IMR-90 (cell line): ENCODE data around the gene PPP1R3F. TPM values are rescaled to one million over a fixed set of nuclear protein-coding genes. Genes with fewer than 3 reads are reported as not detected.

Experiments
- ATAC-seq: fragments of 200-7000 bp; cut with Tn5 transposase; 2 replicates; pipeline ENCODE4 v1.9.1; 2020; ENCODE audit warnings: low read depth, mild to moderate bottlenecking, moderate library complexity
- BruUV-seq: library from RNA; stranded (reverse); fragments of 400-500 nt; replicated peaks from 2 replicates; lab custom pipeline; 2021; lab: Mats Ljungman, UMichigan
- CTCF ChIA-PET: fragments of 300-600 bp; formaldehyde crosslinking; extraction: SDS; loops from one replicate; lab custom pipeline; 2021; ENCODE audit warnings: antibody characterized with exemption; lab: Yijun Ruan, JAX
- POLR2A ChIA-PET: fragments of 300-600 bp; sonication (Branson Sonifier 250); formaldehyde crosslinking; loops from one replicate; lab custom pipeline; 2022; ENCODE audit warnings: antibody characterized with exemption; ENCODE audit not compliant: unreplicated experiment; lab: Charles Lee
- DNase-seq: peaks from one replicate; pipeline ENCODE4 v3.0.0; 2013
- H2AFZ ChIP-seq: replicated peaks from 2 replicates; pipeline ENCODE3; 2013; ENCODE audit warnings: low read length, mild to moderate bottlenecking; ENCODE audit not compliant: poor library complexity
- H2AK5ac ChIP-seq: 2 replicates; pipeline ENCODE4 v1.6.1; 2013; ENCODE audit warnings: low read depth, low read length, inconsistent platforms
- H2AK9ac ChIP-seq: replicated peaks from 2 replicates; pipeline ENCODE3; 2013; ENCODE audit warnings: mild to moderate bottlenecking, low read depth, low read length, moderate library complexity; ENCODE audit not compliant: poor library complexity
- H2BK120ac ChIP-seq: 2 replicates; pipeline ENCODE4 v1.6.1; 2013; ENCODE audit warnings: low read depth, low read length, inconsistent platforms
- H2BK15ac ChIP-seq: 3 replicates; pipeline ENCODE4 v1.6.1; 2013; ENCODE audit warnings: low read depth, low read length, inconsistent platforms
- H2BK20ac ChIP-seq: 2 replicates; pipeline ENCODE4 v1.6.1; 2013; ENCODE audit warnings: low read depth, mild to moderate bottlenecking, inconsistent platforms, low read length, moderate library complexity
- H2BK5ac ChIP-seq: 2 replicates; pipeline ENCODE4 v1.6.1; 2013; ENCODE audit warnings: mild to moderate bottlenecking, low read depth, low read length, inconsistent platforms; ENCODE audit not compliant: poor library complexity, severe bottlenecking
- H3K14ac ChIP-seq: replicated peaks from 2 replicates; pipeline ENCODE4 v1.6.1; 2013; ENCODE audit warnings: low read depth, low read length, inconsistent platforms
- H3K18ac ChIP-seq: 2 replicates; pipeline ENCODE4 v1.6.1; 2013; ENCODE audit warnings: low read depth, low read length, control low read depth
- H3K23ac ChIP-seq: 2 replicates; pipeline ENCODE4 v1.6.1; 2013; ENCODE audit warnings: low read depth, low read length, inconsistent platforms
- H3K27ac ChIP-seq: 2 replicates; pipeline ENCODE4 v1.5.1; 2013; ENCODE audit warnings: mild to moderate bottlenecking, control low read depth, low read length; ENCODE audit not compliant: insufficient read depth
- H3K27me3 ChIP-seq: 2 replicates; pipeline ENCODE4 v1.6.1; 2013; ENCODE audit warnings: low read length; ENCODE audit not compliant: control insufficient read depth, insufficient read depth
- H3K36me3 ChIP-seq: 2 replicates; pipeline ENCODE4 v1.6.1; 2013; ENCODE audit warnings: low read length, mixed read lengths; ENCODE audit not compliant: control insufficient read depth, insufficient read depth
- H3K4ac ChIP-seq: 2 replicates; pipeline ENCODE4 v1.6.1; 2013; ENCODE audit warnings: low read depth, low read length, inconsistent platforms
- H3K4me1 ChIP-seq: 2 replicates; pipeline ENCODE4 v1.6.1; 2013; ENCODE audit warnings: low read length, mixed read lengths; ENCODE audit not compliant: control insufficient read depth, insufficient read depth
- H3K4me2 ChIP-seq: 2 replicates; pipeline ENCODE4 v1.6.1; 2013; ENCODE audit warnings: low read depth, mild to moderate bottlenecking, control low read depth, low read length, moderate library complexity
- H3K4me3 ChIP-seq: 2 replicates; pipeline ENCODE4 v1.5.1; 2013; ENCODE audit warnings: low read depth, mild to moderate bottlenecking, control low read depth, low read length, moderate library complexity; ENCODE audit not compliant: insufficient read depth
- H3K56ac ChIP-seq: 2 replicates; pipeline ENCODE4 v1.6.1; 2013; ENCODE audit warnings: low read length, inconsistent platforms; ENCODE audit not compliant: insufficient read depth; ENCODE audit errors: extremely low read depth
- H3K79me1 ChIP-seq, 2 experiments: 2 replicates each; pipeline ENCODE4 v1.6.1; 2013; ENCODE audit warnings: low read length in 2 of 2, inconsistent platforms in 1 of 2, low read depth in 1 of 2
- H3K9ac ChIP-seq: 2 replicates; pipeline ENCODE4 v1.6.1; 2013; ENCODE audit warnings: low read depth, low read length, control low read depth
- H3K9me1 ChIP-seq: 2 replicates; pipeline ENCODE4 v1.6.1; 2013; ENCODE audit warnings: low read length, inconsistent platforms; ENCODE audit not compliant: insufficient read depth
- H3K9me3 ChIP-seq: 2 replicates; pipeline ENCODE4 v1.6.1; 2013; ENCODE audit warnings: low read length; ENCODE audit not compliant: control insufficient read depth, insufficient read depth
- H4K20me1 ChIP-seq: 2 replicates; pipeline ENCODE4 v1.6.1; 2013; ENCODE audit warnings: low read length, inconsistent platforms; ENCODE audit not compliant: insufficient read depth
- H4K5ac ChIP-seq: 2 replicates; pipeline ENCODE4 v1.6.1; 2013; ENCODE audit warnings: mild to moderate bottlenecking, low read depth, low read length, control low read depth
- H4K8ac ChIP-seq, 2 experiments: 2 replicates each; pipeline ENCODE4 v1.6.1; 2013; ENCODE audit warnings: low read depth in 2 of 2, low read length in 2 of 2, control low read depth in 1 of 2, inconsistent platforms in 1 of 2
- H4K91ac ChIP-seq: 2 replicates; pipeline ENCODE4 v1.6.1; 2013; ENCODE audit warnings: low read depth, low read length, inconsistent platforms; ENCODE audit not compliant: insufficient read depth
- BHLHE40 ChIP-seq: fragments of 150-350 bp; IDR thresholded peaks from 2 replicates; pipeline ENCODE4 v1.6.1; 2016; ENCODE audit warnings: mild to moderate bottlenecking, low read depth, low read length
- CEBPB ChIP-seq: IDR thresholded peaks from 2 replicates; pipeline ENCODE4 v1.6.1; 2012; ENCODE audit warnings: low read depth, low read length, improper control_type of control experiment
- CHD1 ChIP-seq: IDR thresholded peaks from 2 replicates; pipeline ENCODE4 v1.6.1; 2012; ENCODE audit warnings: low read depth, low read length, improper control_type of control experiment
- CTCF ChIP-seq: conservative IDR thresholded peaks from 2 replicates; pipeline ENCODE4 v1.5.1; 2012; ENCODE audit warnings: mild to moderate bottlenecking, low read depth, low read length, improper control_type of control experiment
- FOS ChIP-seq: fragments of 150-350 bp; IDR thresholded peaks from 2 replicates; pipeline ENCODE4 v1.6.1; 2016; ENCODE audit warnings: low read depth, low read length
- MAFK ChIP-seq: IDR thresholded peaks from 2 replicates; pipeline ENCODE4 v1.6.1; 2012; ENCODE audit warnings: low read depth, low read length, improper control_type of control experiment
- MXI1 ChIP-seq: IDR thresholded peaks from 2 replicates; pipeline ENCODE4 v1.6.1; 2012; ENCODE audit warnings: low read depth, mild to moderate bottlenecking, low read length, moderate library complexity, borderline replicate concordance
- NFE2L2 ChIP-seq: fragments of 150-350 bp; IDR thresholded peaks from 2 replicates; pipeline ENCODE4 v1.6.1; 2016; ENCODE audit warnings: low read depth, mild to moderate bottlenecking, low read length
- POLR2A ChIP-seq: IDR thresholded peaks from 2 replicates; pipeline ENCODE4 v1.6.1; 2012; ENCODE audit warnings: mild to moderate bottlenecking, low read depth, low read length
- RAD21 ChIP-seq: IDR thresholded peaks from 2 replicates; pipeline ENCODE4 v1.6.1; 2012; ENCODE audit warnings: low read length, improper control_type of control experiment
- USF2 ChIP-seq: fragments of 150-350 bp; IDR thresholded peaks from 2 replicates; pipeline ENCODE4 v1.6.1; 2017; ENCODE audit warnings: mild to moderate bottlenecking, antibody characterized with exemption, low read length, low read depth
- WGBS, 2 experiments: methylation state at CpG; one replicate each; pipeline versions ENCODE4 v1.1.5 to v1.1.7; 2013; ENCODE audit warnings: missing lambda C conversion rate in 2 of 2; ENCODE audit not compliant: insufficient read length in 1 of 2; ENCODE audit errors: extremely low coverage in 2 of 2; 5-methylcytosine and 5-hydroxymethylcytosine counted together
- dilution Hi-C: fragments of 300-500 bp; cut with HindIII; formaldehyde crosslinking; loops from one replicate; pipeline ENCODE4 v1.14.3; 2018; ENCODE audit warnings: low sequenced_read_pairs; ENCODE audit not compliant: unreplicated experiment
- in situ Hi-C: fragments of 300-500 bp; cut with MboI; formaldehyde crosslinking; loops from 3 replicates; pipeline ENCODE4 v1.14.3; 2019; ENCODE audit warnings: low sequenced_read_pairs, inconsistent platforms, mixed read lengths
- intact Hi-C: fragments of 100-400 bp; cut with micrococcal nuclease; formaldehyde crosslinking; loops from 2 replicates; pipeline ENCODE4 v1.10.0; 2022
- polyA plus RNA-seq, 3 experiments: library from polyadenylated mRNA; depleted of rRNA; stranded (reverse); fragments of >200 nt; gene quantifications; 2 replicates each; pipeline ENCODE4 v1.2.3, GENCODE V29; 2012; ENCODE audit warnings: low replicate concordance in 1 of 3
- total RNA-seq: library from RNA; depleted of rRNA; stranded (reverse); fragments of >200 nt; gene quantifications from 2 replicates; pipeline ENCODE4 v1.2.3, GENCODE V29; 2012

Gene PPP1R3F
- total and polyA plus RNA-seq, 2 of the 4 experiments (the other 2 are of a cell fraction) = 0.72 to 1.7 TPM

GRCh38 chrX:49231333-49232000, 38.1 kb upstream of the PPP1R3F start:
- H4K8ac ChIP-seq = no peak overlapping the region
- 86% methylated on average over 4 of the region's 10 CpGs; no CpG with 5 or more reads in 1 of the 2 experiments for WGBS, 2 experiments
- POLR2A ChIA-PET = no interaction called here
- H3K4me3 ChIP-seq = no peak overlapping the region
- DNase-seq (no peak), ATAC-seq (no peak)
- H3K9me3 ChIP-seq = peaks cover 3% of the 10 kb centered on the region; the same call in 1 of the 2 replicates
- no peak overlapping the region for H4K91ac ChIP-seq
- no peak overlapping the region for H2BK20ac ChIP-seq
- H2BK5ac ChIP-seq = no peak overlapping the region
- no peaks in the 10 kb centered on the region for H3K36me3 ChIP-seq
- no peak overlapping the region for H3K4me2 ChIP-seq
- no peaks in the 10 kb centered on the region for H3K9me1 ChIP-seq
- intact Hi-C loops = no loop called here
- dilution Hi-C loops = no loop called here
- H3K14ac ChIP-seq = no peak overlapping the region
- H3K27ac ChIP-seq = no peak overlapping the region
- no peak overlapping the region for H2AFZ ChIP-seq
- H3K4ac ChIP-seq = no peak overlapping the region
- H3K9ac ChIP-seq = no peak overlapping the region
- no peak for TF ChIP-seq BHLHE40
- TF ChIP-seq MXI1 = no peak
- no peak for TF ChIP-seq NFE2L2
- TF ChIP-seq RAD21 = no peak
- no peak for TF ChIP-seq USF2
- TF ChIP-seq POLR2A = no peak
- TF ChIP-seq CTCF = no peak
- no peak for TF ChIP-seq MAFK
- no peak for TF ChIP-seq CHD1
- TF ChIP-seq CEBPB = no peak
- no peak for TF ChIP-seq FOS
- no peak overlapping the region for H4K5ac ChIP-seq
- no peak overlapping the region for H3K18ac ChIP-seq
- H2BK120ac ChIP-seq = no peak overlapping the region
- no peak overlapping the region for H2BK15ac ChIP-seq
- H3K4me1 ChIP-seq = no peaks in the 10 kb centered on the region
- no peak overlapping the region for H2AK5ac ChIP-seq
- H3K27me3 ChIP-seq = no peaks in the 10 kb centered on the region; the same call in 1 of the 2 replicates
- H4K20me1 ChIP-seq = no peaks in the 10 kb centered on the region
- H3K79me1 ChIP-seq = peaks cover 0 to 3% of the 10 kb centered on the region in 2 experiments; a peak in 1 of 4 replicates
- H3K56ac ChIP-seq = no peak overlapping the region
- in situ Hi-C loops = no loop called here
- CTCF ChIA-PET = no interaction called here
- BruUV-seq = no TSS peak
- no peak overlapping the region for H3K23ac ChIP-seq
- H2AK9ac ChIP-seq = no peak overlapping the region
